DND-41 (cell line): ENCODE data around the gene CRLF2.

ENCODE experiments used
- EZH2 ChIP-seq: IDR thresholded peaks from 3 replicates; pipeline ENCODE4 v1.6.1; 2012; ENCODE audit warnings: borderline replicate concordance, low read depth, mild to moderate bottlenecking, moderate library complexity, low read length, inconsistent platforms; ENCODE audit not compliant: severe bottlenecking
- TF ChIP-seq, protein P1 (sequence below): IDR thresholded peaks from 2 replicates; pipeline ENCODE4 v1.5.1; 2012; ENCODE audit warnings: borderline replicate concordance, low read length, moderate library complexity, mild to moderate bottlenecking; ENCODE audit not compliant: poor library complexity, severe bottlenecking; ENCODE audit errors: extremely low read depth

DNA sequence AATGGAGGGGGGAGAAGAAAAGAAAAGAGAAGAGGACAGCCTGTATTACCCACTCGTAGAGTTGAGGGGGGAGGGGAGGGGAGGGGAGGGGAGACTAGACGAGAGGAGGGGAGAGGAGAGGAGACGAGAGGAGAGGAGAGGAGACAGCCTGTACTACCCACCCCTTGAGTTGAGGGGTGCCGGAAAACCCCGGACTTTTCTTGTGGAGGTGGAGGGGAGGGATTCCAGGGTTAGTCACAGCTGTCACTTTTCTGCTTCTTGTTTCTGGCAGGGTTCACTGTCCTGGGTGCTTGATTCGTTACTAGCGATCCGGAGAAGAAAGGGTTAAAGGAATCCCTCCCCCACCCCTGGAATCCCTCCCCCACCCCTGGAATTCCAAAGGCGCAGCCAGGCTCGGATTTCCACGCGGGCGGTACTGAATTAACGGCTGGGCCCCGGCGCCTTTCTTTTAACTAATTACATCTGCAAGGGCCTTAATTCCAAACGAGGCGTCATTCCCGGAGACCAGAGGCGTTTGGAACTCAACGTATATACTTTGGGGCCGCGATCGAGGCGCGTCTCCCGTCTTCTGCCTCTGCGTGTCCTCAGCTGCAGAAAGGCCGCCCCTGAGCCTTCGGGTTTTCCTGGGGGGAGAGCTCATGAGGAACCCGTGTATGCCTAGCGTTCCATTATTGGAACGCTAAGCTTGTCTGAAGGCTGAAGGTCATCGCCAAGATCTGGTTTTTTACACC lies 36.0 kb upstream of the CRLF2 start:
- TF ChIP-seq, protein P1, sequence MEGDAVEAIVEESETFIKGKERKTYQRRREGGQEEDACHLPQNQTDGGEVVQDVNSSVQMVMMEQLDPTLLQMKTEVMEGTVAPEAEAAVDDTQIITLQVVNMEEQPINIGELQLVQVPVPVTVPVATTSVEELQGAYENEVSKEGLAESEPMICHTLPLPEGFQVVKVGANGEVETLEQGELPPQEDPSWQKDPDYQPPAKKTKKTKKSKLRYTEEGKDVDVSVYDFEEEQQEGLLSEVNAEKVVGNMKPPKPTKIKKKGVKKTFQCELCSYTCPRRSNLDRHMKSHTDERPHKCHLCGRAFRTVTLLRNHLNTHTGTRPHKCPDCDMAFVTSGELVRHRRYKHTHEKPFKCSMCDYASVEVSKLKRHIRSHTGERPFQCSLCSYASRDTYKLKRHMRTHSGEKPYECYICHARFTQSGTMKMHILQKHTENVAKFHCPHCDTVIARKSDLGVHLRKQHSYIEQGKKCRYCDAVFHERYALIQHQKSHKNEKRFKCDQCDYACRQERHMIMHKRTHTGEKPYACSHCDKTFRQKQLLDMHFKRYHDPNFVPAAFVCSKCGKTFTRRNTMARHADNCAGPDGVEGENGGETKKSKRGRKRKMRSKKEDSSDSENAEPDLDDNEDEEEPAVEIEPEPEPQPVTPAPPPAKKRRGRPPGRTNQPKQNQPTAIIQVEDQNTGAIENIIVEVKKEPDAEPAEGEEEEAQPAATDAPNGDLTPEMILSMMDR = no peak
- no peak for TF ChIP-seq EZH2
